Measurements from ENCODE around the gene GPN2.
A peak's percentile ranks its signal among the peaks of the same experiment; 100 is the strongest.

GPN2 gene

GRCh38 chr1:26889551-26890466, at the start of gene GPN2:
Gene GPN2, minus strand, starts transcription at chr1:26890283. Its CDS starts 187 bp downstream, at chr1:26890096.
- peak; percentile 87 for DNase-seq

GRCh38 chr1:26938659-26939025, 48.6 kb upstream of the GPN2 start:
- no peak for DNase-seq

GRCh38 chr1:26938004-26938658, 48.0 kb upstream of the GPN2 start:
- DNase-seq: no peak

GRCh38 chr1:26936823-26937222, 46.7 kb upstream of the GPN2 start:
- DNase-seq: no peak

- DNase-seq: no peak
Observed at GRCh38 chr1:26932531-26932930, 42.4 kb upstream of the GPN2 start.

- peak; percentile 26 for DNase-seq
Observed at GRCh38 chr1:26923711-26924110, 33.6 kb upstream of the GPN2 start.

- no peak for DNase-seq
Observed at GRCh38 chr1:26922901-26923300, 32.8 kb upstream of the GPN2 start.

- no peak for DNase-seq
Observed at GRCh38 chr1:26922431-26922729, 32.3 kb upstream of the GPN2 start.

GRCh38 chr1:26921540-26922430, 31.7 kb upstream of the GPN2 start, which contains the start of gene NUDC:
Gene NUDC, plus strand, starts transcription at chr1:26921743. Its CDS starts 106 bp downstream, at chr1:26921849.
- DNase-seq: peak; percentile 99

- DNase-seq: no peak
Observed at GRCh38 chr1:26921126-26921539, 31.1 kb upstream of the GPN2 start.

GRCh38 chr1:26915204-26915842, 25.2 kb upstream of the GPN2 start:
- DNase-seq: no peak

- DNase-seq: no peak
Observed at GRCh38 chr1:26913754-26914619, 23.9 kb upstream of the GPN2 start, which contains the start of gene NR0B2. Gene NR0B2, minus strand, starts transcription at chr1:26913975. Its CDS starts 35 bp downstream, at chr1:26913940.

GRCh38 chr1:26913389-26913753, 23.3 kb upstream of the GPN2 start:
- DNase-seq: no peak

GRCh38 chr1:26912147-26912490, 22.0 kb upstream of the GPN2 start:
- DNase-seq: no peak

- DNase-seq: no peak
Observed at GRCh38 chr1:26911399-26912146, 21.5 kb upstream of the GPN2 start.

GRCh38 chr1:26910343-26911160, 20.5 kb upstream of the GPN2 start:
- no peak for DNase-seq

- no peak for DNase-seq
Observed at GRCh38 chr1:26909951-26910342, 19.9 kb upstream of the GPN2 start.

- no peak for DNase-seq
Observed at GRCh38 chr1:26907071-26907917, 17.2 kb upstream of the GPN2 start.
